Esophagus (tissue), 2 donors: Measurements from ENCODE around the gene ICAM5. TPM values are rescaled to one million over a fixed set of nuclear protein-coding genes. Genes with fewer than 3 reads are reported as not detected.
"Not testable (repeated sequence)": the region's sequence is repeated elsewhere in the genome, so short reads cannot be mapped to it uniquely, and the experiment has no call there.

Experiments used
- H3K27ac ChIP-seq, 2 donors: one replicate each; pipeline ENCODE4 v1.5.1; 2013; ENCODE audit warnings: low read depth in 2 of 2, mild to moderate bottlenecking in 2 of 2, inconsistent platforms in 1 of 2, low read length in 1 of 2, moderate library complexity in 1 of 2
- H3K27me3 ChIP-seq, 2 donors: one replicate each; pipeline ENCODE4 v1.6.1; 2013; ENCODE audit warnings: low read length in 2 of 2, control low read depth in 1 of 2, mild to moderate bottlenecking in 1 of 2; ENCODE audit not compliant: insufficient read depth in 2 of 2, control insufficient read depth in 1 of 2
- H3K36me3 ChIP-seq, 2 donors: one replicate each; pipeline ENCODE4 v1.6.1; 2013; ENCODE audit warnings: low read length in 1 of 2; ENCODE audit not compliant: control insufficient read depth in 2 of 2, insufficient read depth in 2 of 2
- H3K4me1 ChIP-seq, 2 donors: one replicate each; pipeline ENCODE4 v1.6.1; 2013; ENCODE audit warnings: low read length in 1 of 2; ENCODE audit not compliant: control insufficient read depth in 2 of 2, insufficient read depth in 2 of 2
- H3K4me3 ChIP-seq, 2 donors: one replicate each; pipeline ENCODE4 v1.5.1; 2013; ENCODE audit warnings: low read length in 2 of 2, mild to moderate bottlenecking in 2 of 2, low read depth in 1 of 2, moderate library complexity in 1 of 2
- H3K9me3 ChIP-seq, 2 donors: one replicate each; pipeline ENCODE4 v1.6.1; 2013; ENCODE audit warnings: mild to moderate bottlenecking in 2 of 2, low read depth in 1 of 2, low read length in 1 of 2, moderate library complexity in 1 of 2; ENCODE audit not compliant: control insufficient read depth in 2 of 2, insufficient read depth in 1 of 2
- WGBS, 2 donors: extraction: QIAGEN DNeasy Blood & Tissue Kit; methylation state at CpG; one replicate each; pipeline ENCODE4 v1.1.7; 2013; 5-methylcytosine and 5-hydroxymethylcytosine counted together
- polyA plus RNA-seq, 2 donors: library from polyadenylated mRNA; stranded (reverse); fragments of 200-250 nt; gene quantifications; one replicate each; pipeline ENCODE4 v1.2.3, GENCODE V29; 2013
- donor health status: healthy with polysubstance abuse.
- donor health status: Bipolar disorder and iron deficiency.

ICAM5 gene
- polyA plus RNA-seq, 2 donors = 0.27 to 0.45 TPM

DNA sequence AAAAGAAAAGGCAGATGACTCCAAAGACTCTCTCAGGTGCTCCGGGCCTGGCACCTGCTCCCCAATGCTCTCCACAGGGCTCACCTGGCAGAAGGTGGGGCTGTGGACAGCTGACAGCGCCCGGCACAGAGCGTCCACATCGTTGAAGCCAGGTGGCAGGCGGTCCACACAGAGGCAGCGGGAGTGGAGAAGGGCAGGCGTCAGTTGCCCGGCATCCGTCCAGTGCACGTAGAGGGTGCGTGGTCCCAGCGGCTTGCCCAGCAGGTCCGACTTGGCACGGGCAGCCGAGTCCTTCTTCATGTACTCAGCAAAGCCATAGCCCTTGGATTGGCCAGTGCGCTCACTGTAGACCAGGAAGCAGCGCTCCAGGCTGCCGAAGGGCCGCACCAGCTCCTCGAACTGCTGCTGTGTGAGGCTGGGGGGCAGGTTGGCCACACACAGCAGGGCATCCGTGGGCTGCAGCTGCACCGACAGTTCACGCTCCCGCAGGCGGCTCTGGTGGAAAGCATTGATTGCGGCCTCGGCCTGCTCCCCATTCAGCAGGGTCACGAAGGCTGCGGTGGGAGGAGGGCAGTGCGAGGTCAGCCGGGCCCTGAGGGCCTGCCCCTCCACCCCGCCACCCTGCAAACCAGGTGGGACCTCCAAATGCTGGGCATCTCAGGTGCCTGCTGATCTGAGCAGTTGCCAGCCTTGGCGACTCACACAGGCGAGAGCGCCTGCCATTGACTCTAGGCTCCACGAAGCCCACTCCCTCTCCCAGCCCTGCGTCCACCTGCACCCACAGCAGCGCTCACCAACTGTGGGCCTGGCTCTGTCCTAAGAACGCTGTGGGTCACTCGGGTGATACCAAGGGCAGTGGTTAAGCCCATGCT is 39.0 kb downstream of the ICAM5 start:
- no peak overlapping the region for H3K4me3 ChIP-seq
- peaks cover 0 to 38% of the 10 kb centered on the region in 2 donors for H3K36me3 ChIP-seq
- 95 to 97% methylated on average over 41 of the region's 41 CpGs for WGBS, 2 donors
- H3K27ac ChIP-seq = no peak overlapping the region
- H3K9me3 ChIP-seq = no peaks in the 10 kb centered on the region
- peaks cover 4 to 7% of the 10 kb centered on the region in 2 donors for H3K4me1 ChIP-seq
- H3K27me3 ChIP-seq = no peaks in the 10 kb centered on the region

DNA sequence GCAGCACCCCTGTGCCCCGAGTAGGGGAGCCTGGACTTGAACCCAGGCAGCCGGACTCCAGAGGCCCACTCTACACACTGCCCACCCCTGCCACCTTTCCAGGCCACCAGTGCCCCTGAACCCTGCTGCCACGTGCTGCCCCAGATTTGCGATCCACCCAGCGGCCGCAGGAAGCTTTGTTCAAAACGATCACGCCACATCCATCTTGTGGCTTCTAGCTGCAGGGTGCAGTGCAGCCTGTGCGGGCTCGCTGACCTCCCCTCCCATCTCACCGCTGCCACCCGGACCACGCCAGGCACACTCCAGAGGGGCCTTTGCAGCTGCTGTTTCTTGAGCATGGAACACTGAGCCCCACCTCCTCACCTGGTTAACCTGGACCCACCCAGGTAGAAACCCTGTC is 39.8 kb downstream of the ICAM5 start:
- H3K27ac ChIP-seq = no peak overlapping the region
- no peaks in the 10 kb centered on the region for H3K9me3 ChIP-seq
- 95% methylated on average over 13 of the region's 13 CpGs for WGBS, 2 donors
- no peaks in the 10 kb centered on the region for H3K27me3 ChIP-seq
- no peak overlapping the region for H3K4me3 ChIP-seq
- H3K36me3 ChIP-seq = peaks cover 0 to 35% of the 10 kb centered on the region in 2 donors
- H3K4me1 ChIP-seq = peaks cover 4 to 14% of the 10 kb centered on the region in 2 donors

- Histone ChIP-seq H3K4me3 (peak overlapping the region; percentile 78 to 95), H3K36me3 (peaks cover 0 to 23% of the 10 kb centered on the region in 2 donors), H3K27me3 (no peaks in the 10 kb centered on the region), H3K9me3 (no peaks in the 10 kb centered on the region), H3K27ac (peak overlapping the region; percentile 87 to 92), H3K4me1 (peaks cover 4 to 14% of the 10 kb centered on the region in 2 donors)
- 24 to 31% methylated on average over 18 of the region's 18 CpGs for WGBS, 2 donors
Measured at GRCh38 chr19:10332158-10332964, 42.6 kb downstream of the ICAM5 start.

- Histone ChIP-seq H3K27me3 (no peaks in the 10 kb centered on the region), H3K9me3 (no peaks in the 10 kb centered on the region), H3K36me3 (peaks cover 0 to 15% of the 10 kb centered on the region in 2 donors), H3K4me3 (peak within 1 kb of the TSS; percentile 78 to 95), H3K27ac (peak within 1 kb of the TSS; percentile 87 to 92), H3K4me1 (peaks cover 4 to 14% of the 10 kb centered on the region in 2 donors)
- 1% methylated on average over 81 to 82 of the region's 82 CpGs for WGBS, 2 donors
Measured at GRCh38 chr19:10332965-10333757, 43.4 kb downstream of the ICAM5 start, which contains the start of gene RAVER1. Gene RAVER1, minus strand, starts transcription at chr19:10333529. Its CDS starts 22 bp downstream, at chr19:10333507.

GRCh38 chr19:10333758-10334587 is 44.2 kb downstream of the ICAM5 start:
- H3K27me3 ChIP-seq = no peaks in the 10 kb centered on the region
- H3K9me3 ChIP-seq = no peaks in the 10 kb centered on the region
- peaks cover 0 to 7% of the 10 kb centered on the region in 2 donors for H3K36me3 ChIP-seq
- H3K27ac ChIP-seq = peak overlapping the region; percentile 79 to 92
- H3K4me3 ChIP-seq = peak overlapping the region; percentile 78 to 95
- WGBS, 2 donors = 12 to 16% methylated on average over 44 of the region's 44 CpGs
- H3K4me1 ChIP-seq = peaks cover 4 to 14% of the 10 kb centered on the region in 2 donors

DNA sequence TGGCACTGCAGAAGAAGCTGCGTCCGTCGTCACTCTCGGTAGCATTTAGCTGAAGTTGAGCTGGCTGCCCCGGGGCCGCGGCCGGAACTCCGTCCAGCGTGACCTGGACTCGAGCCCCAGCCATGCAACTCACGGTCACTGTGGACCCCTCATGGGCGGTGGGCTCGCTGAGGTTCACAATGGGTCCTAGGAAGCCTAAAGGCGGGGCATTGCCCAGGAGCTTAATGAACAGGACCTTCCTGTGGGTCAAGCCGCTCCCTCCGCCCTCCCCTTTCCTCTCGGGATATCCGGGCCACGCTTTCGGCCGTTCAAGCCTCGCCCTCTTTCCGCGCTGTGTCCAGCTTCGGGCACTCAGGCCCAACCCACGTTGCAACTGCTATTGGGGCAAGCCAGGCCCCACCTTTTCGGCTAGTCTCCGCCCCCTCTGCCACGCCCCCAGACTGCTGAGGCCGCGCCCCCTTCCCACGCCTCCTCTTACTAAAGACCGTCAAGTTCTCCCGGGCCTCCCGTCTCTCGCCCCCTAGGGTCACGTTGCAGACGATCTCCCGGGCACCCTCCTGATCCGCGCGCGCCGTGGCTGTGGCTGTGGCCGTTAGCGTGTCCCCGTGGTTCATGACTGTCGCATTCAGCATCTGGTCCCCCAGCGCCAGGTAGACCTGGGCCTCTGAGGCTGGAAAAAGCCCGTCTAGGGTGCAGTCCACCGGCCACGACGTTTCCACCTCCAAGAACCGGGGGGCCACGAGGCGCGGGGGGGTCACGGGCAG is 45.0 kb downstream of the ICAM5 start:
- WGBS, 2 donors = 16% methylated on average over 59 of the region's 59 CpGs
- peak overlapping the region; percentile 78 to 95 for H3K4me3 ChIP-seq

DNA sequence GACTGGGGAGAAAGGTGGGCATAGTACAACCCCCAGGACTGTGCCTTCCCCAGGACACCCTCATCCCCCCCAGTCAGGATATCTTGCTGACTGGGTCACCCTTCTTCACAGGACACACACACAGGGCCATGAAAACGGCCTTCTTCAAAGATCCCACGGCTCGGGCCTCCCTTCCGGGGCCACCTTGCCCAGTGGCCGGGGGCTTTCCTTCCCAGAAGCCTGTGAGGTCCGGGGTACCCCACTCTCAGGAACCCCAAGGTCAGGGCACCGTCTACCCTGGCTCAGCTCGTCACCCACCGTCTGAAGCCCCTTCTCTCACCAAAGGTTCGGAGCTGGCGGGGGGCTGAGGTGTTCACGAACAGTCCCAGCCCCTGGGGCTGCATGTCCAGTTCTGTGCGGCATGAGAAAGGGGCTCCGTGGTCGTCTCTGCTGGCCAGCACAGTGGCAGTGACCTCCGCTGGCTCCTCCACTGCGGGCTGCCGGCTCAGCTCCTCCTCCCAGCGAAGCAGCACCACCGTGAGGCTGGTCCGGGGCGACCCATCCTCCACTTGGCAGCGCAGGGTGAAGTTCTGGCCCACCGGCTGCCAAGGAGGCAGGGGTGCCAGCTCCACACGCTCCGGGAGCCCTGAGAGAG is 45.7 kb downstream of the ICAM5 start:
- Histone ChIP-seq H3K27ac (no peak overlapping the region), H3K27me3 (no peaks in the 10 kb centered on the region), H3K36me3 (peaks cover 0 to under 1% of the 10 kb centered on the region in 2 donors), H3K4me1 (peaks cover 7 to 14% of the 10 kb centered on the region in 2 donors), H3K4me3 (peak overlapping the region in 1 of 2 donors; percentile 78), H3K9me3 (no peaks in the 10 kb centered on the region)
- 65 to 68% methylated on average over 26 of the region's 26 CpGs for WGBS, 2 donors

More for the DNA sequence above, 45.0 kb downstream of the ICAM5 start:
- Histone ChIP-seq H3K27ac (peak overlapping the region; percentile 79 to 92), H3K9me3 (no peaks in the 10 kb centered on the region), H3K36me3 (peaks cover 0 to 5% of the 10 kb centered on the region in 2 donors), H3K27me3 (no peaks in the 10 kb centered on the region), H3K4me1 (peaks cover 7 to 14% of the 10 kb centered on the region in 2 donors)

- not testable (repeated sequence) for H3K4me3 ChIP-seq, H3K9me3 ChIP-seq, H3K27ac ChIP-seq, H3K27me3 ChIP-seq, H3K36me3 ChIP-seq
- H3K4me1 ChIP-seq = peaks cover 7 to 14% of the 10 kb centered on the region in 2 donors
- 88 to 91% methylated on average over 9 of the region's 9 CpGs for WGBS, 2 donors
Measured at GRCh38 chr19:10336725-10337124, 47.0 kb downstream of the ICAM5 start.
